ENCODE measurements around the gene THEMIS2.

THEMIS2 gene

DNA sequence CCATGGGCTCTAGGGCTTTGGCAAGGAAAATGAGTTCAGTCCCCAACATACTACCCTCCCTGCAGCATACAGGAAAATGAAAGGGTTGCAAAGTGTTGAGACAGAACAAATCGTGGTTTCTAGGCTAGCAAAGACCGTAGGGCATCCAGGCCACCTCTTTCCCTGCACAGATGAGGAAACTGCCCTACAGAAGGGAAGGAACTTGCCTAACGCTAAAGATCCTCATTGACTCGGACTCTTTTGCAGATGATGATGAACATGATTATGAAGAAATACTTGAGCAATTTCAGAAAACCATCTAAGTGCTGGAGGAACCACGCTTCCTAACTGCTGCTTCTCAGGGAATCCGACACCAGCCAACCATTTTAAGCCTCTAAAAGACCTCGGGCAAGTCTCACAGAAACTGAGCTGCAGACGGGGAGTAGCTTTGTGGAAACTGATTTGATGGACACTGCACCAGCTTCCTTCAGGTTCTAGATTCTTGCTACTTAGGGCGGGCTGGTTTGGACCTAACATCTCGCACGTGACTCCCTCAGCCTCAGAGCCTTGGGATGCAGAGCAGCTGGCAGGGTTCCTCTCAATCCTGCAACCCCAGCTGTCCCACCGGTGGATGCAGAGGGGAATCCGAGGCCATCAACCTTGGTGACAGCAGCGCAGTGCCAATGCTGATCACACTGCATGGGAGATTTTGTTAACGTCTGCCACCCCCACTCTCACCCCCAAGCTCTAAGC lies 13.4 kb downstream of the THEMIS2 start:
- peak overlapping the region; percentile 68 for H3K4me3 ChIP-seq (ENCODE audit: low read depth, low read length)
- DNase-seq (ENCODE audit: low read depth) = peak; percentile 95
- TF ChIP-seq MYC (IDR thresholded peaks at IDR 0.05; ENCODE audit: low read depth, low read length) (peak; percentile 67; the same call in 1 of the 2 replicates), POLR2A (IDR thresholded peaks at IDR 0.05; ENCODE audit: extremely low read depth, insufficient read length) (no peak)
- TF ChIP-seq, protein P1, sequence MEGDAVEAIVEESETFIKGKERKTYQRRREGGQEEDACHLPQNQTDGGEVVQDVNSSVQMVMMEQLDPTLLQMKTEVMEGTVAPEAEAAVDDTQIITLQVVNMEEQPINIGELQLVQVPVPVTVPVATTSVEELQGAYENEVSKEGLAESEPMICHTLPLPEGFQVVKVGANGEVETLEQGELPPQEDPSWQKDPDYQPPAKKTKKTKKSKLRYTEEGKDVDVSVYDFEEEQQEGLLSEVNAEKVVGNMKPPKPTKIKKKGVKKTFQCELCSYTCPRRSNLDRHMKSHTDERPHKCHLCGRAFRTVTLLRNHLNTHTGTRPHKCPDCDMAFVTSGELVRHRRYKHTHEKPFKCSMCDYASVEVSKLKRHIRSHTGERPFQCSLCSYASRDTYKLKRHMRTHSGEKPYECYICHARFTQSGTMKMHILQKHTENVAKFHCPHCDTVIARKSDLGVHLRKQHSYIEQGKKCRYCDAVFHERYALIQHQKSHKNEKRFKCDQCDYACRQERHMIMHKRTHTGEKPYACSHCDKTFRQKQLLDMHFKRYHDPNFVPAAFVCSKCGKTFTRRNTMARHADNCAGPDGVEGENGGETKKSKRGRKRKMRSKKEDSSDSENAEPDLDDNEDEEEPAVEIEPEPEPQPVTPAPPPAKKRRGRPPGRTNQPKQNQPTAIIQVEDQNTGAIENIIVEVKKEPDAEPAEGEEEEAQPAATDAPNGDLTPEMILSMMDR (IDR thresholded peaks at IDR 0.05; ENCODE audit: low read depth, low read length) = no peak
- TF ChIP-seq, protein P2, sequence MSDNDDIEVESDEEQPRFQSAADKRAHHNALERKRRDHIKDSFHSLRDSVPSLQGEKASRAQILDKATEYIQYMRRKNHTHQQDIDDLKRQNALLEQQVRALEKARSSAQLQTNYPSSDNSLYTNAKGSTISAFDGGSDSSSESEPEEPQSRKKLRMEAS (IDR thresholded peaks at IDR 0.05; ENCODE audit: low read depth, low read length) = no peak

DNA sequence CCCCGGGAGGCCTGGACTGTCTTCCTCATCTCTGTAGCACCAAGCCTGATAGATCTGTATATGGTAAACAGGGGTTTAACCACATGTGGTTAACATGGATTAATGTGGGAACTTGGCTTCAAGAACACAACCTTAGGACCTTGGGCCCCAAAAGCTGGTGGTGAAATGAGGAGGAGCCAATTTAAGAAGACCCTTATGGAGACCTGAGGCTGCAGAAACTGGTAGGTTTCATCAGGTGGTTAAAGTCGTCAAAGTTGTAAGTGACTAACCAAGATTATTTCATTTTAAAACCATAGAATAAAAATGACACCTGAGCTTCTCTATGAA lies 14.0 kb downstream of the THEMIS2 start:
- H3K4me3 ChIP-seq (ENCODE audit: low read depth, low read length) = peak overlapping the region; percentile 68
- TF ChIP-seq, protein P1 (IDR thresholded peaks at IDR 0.05; ENCODE audit: low read depth, low read length) = no peak
- TF ChIP-seq, protein P2 (IDR thresholded peaks at IDR 0.05; ENCODE audit: low read depth, low read length) = peak; percentile 51
- TF ChIP-seq POLR2A (IDR thresholded peaks at IDR 0.05; ENCODE audit: extremely low read depth, insufficient read length) (no peak), MYC (IDR thresholded peaks at IDR 0.05; ENCODE audit: low read depth, low read length) (0 out of 2 replicates have a peak, but pooled peaks have one; percentile 21)
- peak; percentile 82 for DNase-seq (ENCODE audit: low read depth)

DNA sequence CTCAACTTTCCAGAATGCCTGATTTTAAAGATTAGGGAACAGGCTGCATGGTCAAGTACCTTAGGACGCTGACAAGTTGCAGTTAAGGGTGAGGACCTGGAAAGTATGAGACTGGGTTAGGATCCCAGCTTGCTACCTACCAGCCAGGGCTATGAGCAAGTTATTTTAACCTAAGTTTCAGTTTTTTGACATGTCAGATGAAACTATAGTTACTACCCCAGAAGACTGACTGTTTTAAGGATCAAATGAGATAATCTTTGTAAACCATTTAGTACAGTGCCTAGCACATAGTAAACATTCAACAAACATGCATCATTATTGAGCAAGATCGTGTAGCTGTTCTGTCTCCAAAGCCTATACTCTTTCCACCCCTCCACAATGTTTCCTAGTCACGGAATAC lies 14.4 kb downstream of the THEMIS2 start:
- TF ChIP-seq POLR2A (IDR thresholded peaks at IDR 0.05; ENCODE audit: extremely low read depth, insufficient read length) = no peak
- no peak for TF ChIP-seq MYC (IDR thresholded peaks at IDR 0.05; ENCODE audit: low read depth, low read length)
- TF ChIP-seq, protein P1 (IDR thresholded peaks at IDR 0.05; ENCODE audit: low read depth, low read length) = no peak
- TF ChIP-seq, protein P2 (IDR thresholded peaks at IDR 0.05; ENCODE audit: low read depth, low read length) = no peak
- no peak for DNase-seq (ENCODE audit: low read depth)
- peak overlapping the region; percentile 68 for H3K4me3 ChIP-seq (ENCODE audit: low read depth, low read length)

DNA sequence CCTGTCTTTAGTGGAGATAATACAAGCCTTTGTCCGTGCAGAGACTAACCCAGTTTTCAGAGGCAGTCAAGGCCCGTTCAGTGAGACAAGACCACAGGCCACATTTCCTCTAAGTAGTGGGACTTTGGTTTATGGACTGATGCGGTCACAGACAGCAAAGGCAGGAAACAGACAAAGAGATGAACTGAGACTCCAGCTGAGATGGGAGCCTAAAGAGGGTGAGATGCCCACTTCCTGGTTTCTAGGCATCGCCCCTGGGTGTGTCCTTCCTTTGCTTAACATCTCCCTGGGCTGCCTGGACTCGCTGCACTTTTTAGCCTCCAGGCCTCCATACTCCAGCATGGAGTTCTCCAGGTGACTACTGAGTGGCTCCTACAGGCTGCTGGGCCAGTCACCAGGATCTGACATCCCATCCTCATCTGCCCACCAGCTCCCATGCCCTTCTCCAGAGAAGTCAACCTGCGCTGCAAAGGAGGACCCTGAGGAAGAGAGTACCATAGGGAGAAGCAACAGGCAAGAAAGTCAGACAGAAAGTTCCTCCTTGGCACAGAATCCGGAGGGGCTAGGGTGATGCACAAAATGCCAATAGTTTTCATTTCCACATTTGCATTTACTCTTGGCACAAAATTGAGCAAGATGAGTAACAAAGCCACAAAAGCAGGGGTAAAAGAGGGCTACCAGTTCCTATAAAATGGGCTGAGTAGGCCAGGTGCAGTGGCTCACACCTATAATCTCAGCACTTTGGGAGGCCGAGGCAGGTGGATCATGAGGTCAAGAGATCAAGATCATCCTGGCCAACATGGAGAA lies 15.1 kb downstream of the THEMIS2 start:
- peak overlapping the region; percentile 68 for H3K4me3 ChIP-seq (ENCODE audit: low read depth, low read length)
- TF ChIP-seq, protein P2 (IDR thresholded peaks at IDR 0.05; ENCODE audit: low read depth, low read length) = peak; percentile 63
- TF ChIP-seq MYC (IDR thresholded peaks at IDR 0.05; ENCODE audit: low read depth, low read length) (peak; percentile 69), POLR2A (IDR thresholded peaks at IDR 0.05; ENCODE audit: extremely low read depth, insufficient read length) (peak; percentile 19)
- TF ChIP-seq, protein P1 (IDR thresholded peaks at IDR 0.05; ENCODE audit: low read depth, low read length) = no peak
- peak; percentile 94 for DNase-seq (ENCODE audit: low read depth)

DNA sequence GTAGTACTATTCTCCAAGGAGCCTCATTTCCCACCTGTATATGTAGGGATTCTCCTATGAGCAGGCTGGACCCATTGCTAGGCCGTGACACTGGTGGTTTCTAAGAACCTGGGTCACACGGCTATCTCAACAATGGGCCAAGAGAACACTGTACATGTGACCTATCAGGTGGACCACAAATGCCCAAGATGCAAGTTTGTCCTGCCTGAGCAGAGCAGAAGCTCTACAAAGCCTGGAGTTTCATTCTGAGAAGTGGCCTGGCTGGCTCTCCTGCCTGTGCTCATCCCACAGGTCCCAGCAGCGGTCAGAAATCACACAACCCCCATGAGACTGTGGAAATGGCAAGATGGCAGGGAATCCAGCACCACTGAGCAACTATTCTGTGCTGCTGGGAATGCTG lies 17.2 kb downstream of the THEMIS2 start:
- H3K4me3 ChIP-seq (ENCODE audit: low read depth, low read length) = no peak overlapping the region
- no peak for DNase-seq (ENCODE audit: low read depth)
- TF ChIP-seq, protein P1 (IDR thresholded peaks at IDR 0.05; ENCODE audit: low read depth, low read length) = no peak
- TF ChIP-seq POLR2A (IDR thresholded peaks at IDR 0.05; ENCODE audit: extremely low read depth, insufficient read length) = no peak
- TF ChIP-seq, protein P2 (IDR thresholded peaks at IDR 0.05; ENCODE audit: low read depth, low read length) = no peak
- no peak for TF ChIP-seq MYC (IDR thresholded peaks at IDR 0.05; ENCODE audit: low read depth, low read length)

All from NB4 (cell line).